ENCODE measurements around the gene ORC5. TPM values are rescaled to one million over a fixed set of nuclear protein-coding genes. Genes with fewer than 3 reads are reported as not detected.

The ORC5 gene
- total RNA-seq, 1 experiment from 2014 or later: 25.9 TPM

DNA sequence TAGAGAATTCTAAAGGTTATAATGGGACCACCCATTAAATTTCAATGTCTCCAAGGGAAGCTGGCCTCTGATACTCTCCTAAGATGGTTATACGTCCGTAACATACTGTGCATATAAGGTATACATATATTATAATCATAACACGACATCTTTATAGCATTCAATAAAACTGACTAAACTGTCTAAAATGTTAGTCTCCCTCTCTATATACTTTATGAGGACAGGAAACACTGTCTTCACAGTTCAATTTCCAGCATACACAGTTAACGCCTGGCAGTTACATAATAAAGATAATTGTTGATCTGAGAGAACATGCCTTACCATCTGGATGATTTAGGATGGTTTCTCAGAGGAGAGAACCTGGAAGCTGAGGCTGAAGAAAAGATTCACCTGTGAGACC, 1.2 kb upstream of the ORC5 start:
- H3K4me3 Mint-ChIP-seq: no peak overlapping the region; a peak in 1 of 5 replicates

More for the DNA sequence above, 1.2 kb upstream of the ORC5 start:
- H3K27me3 Mint-ChIP-seq (ENCODE audit: low read depth): peaks cover 12% of the 10 kb centered on the region
- no peak overlapping the region for H3K18ac ChIP-seq (ENCODE audit: insufficient read length, low read depth, low read length)
- H3K23ac ChIP-seq (ENCODE audit: insufficient read length, low read depth, low read length): no peak overlapping the region
- whole genome bisulfite sequencing (ENCODE audit: extremely low coverage, insufficient read length, low lambda C conversion rate): no CpG with 5 or more reads among the region's 4 CpGs
- no peak overlapping the region for H3K56ac ChIP-seq (ENCODE audit: insufficient read length, low read depth, low read length)
- H3T11ph ChIP-seq (ENCODE audit: low read length): no peak overlapping the region
- no peak overlapping the region for H2BK20ac ChIP-seq (ENCODE audit: low read depth, low read length, poor library complexity, severe bottlenecking)
- H3K27me3 ChIP-seq (ENCODE audit: insufficient read depth, low read length): no peaks in the 10 kb centered on the region
- H4K20me1 ChIP-seq (ENCODE audit: control insufficient read depth, insufficient read depth, insufficient read length): no peaks in the 10 kb centered on the region
- TF ChIP-seq, protein P1, sequence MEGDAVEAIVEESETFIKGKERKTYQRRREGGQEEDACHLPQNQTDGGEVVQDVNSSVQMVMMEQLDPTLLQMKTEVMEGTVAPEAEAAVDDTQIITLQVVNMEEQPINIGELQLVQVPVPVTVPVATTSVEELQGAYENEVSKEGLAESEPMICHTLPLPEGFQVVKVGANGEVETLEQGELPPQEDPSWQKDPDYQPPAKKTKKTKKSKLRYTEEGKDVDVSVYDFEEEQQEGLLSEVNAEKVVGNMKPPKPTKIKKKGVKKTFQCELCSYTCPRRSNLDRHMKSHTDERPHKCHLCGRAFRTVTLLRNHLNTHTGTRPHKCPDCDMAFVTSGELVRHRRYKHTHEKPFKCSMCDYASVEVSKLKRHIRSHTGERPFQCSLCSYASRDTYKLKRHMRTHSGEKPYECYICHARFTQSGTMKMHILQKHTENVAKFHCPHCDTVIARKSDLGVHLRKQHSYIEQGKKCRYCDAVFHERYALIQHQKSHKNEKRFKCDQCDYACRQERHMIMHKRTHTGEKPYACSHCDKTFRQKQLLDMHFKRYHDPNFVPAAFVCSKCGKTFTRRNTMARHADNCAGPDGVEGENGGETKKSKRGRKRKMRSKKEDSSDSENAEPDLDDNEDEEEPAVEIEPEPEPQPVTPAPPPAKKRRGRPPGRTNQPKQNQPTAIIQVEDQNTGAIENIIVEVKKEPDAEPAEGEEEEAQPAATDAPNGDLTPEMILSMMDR (conservative IDR thresholded peaks at IDR 0.05): no peak
- H3K27ac ChIP-seq (ENCODE audit: insufficient read length, low read depth, low read length): no peak overlapping the region
- H2BK5ac ChIP-seq (ENCODE audit: insufficient read length, low read length): no peak overlapping the region
- H2BK15ac ChIP-seq (ENCODE audit: low read depth, low read length): no peak overlapping the region
- H3K14ac ChIP-seq (ENCODE audit: insufficient read depth, low read length): no peak overlapping the region
- DNase-seq: no peak
- no peak overlapping the region for H4K5ac ChIP-seq (ENCODE audit: insufficient read length, low read depth, low read length)
- H4K8ac ChIP-seq (replicated peaks; ENCODE audit: insufficient read length, low read depth, low read length): no peak overlapping the region
- peaks cover 3 to 11% (median 9%) of the 10 kb centered on the region in 3 experiments; a peak in 6 of 7 replicates for H3K36me3 Mint-ChIP-seq (ENCODE audit: insufficient read depth in 1 of 3, low read depth in 3 of 3)
- no peak overlapping the region for H2BK12ac ChIP-seq (ENCODE audit: insufficient read length, low read depth, low read length)
- H3K4me1 Mint-ChIP-seq: peaks cover 14 to 16% of the 10 kb centered on the region in 2 experiments
- no peak overlapping the region for H3K9ac ChIP-seq (ENCODE audit: extremely low read depth, insufficient read length, low read length)
- no peak overlapping the region for H2AFZ ChIP-seq (ENCODE audit: low read length)
- no peak overlapping the region for H2AK5ac ChIP-seq (ENCODE audit: insufficient read length, low read length)
- H3K9me3 ChIP-seq (ENCODE audit: control insufficient read depth, low read depth, low read length): no peaks in the 10 kb centered on the region
- no peak overlapping the region for H3K4me2 ChIP-seq (ENCODE audit: insufficient read depth, insufficient read length, low read length)
- no peak overlapping the region for H3K27ac Mint-ChIP-seq
- H3K79me2 ChIP-seq (ENCODE audit: insufficient read depth, low read length): peaks cover 12% of the 10 kb centered on the region; the same call in 1 of the 2 replicates
- no peak overlapping the region for H4K91ac ChIP-seq (ENCODE audit: insufficient read length, low read depth, low read length)
- no peaks in the 10 kb centered on the region for H3K79me1 ChIP-seq (ENCODE audit: insufficient read depth, low read depth, low read length, poor library complexity, severe bottlenecking)
- H3K9me3 Mint-ChIP-seq: peaks cover 22 to 32% of the 10 kb centered on the region in 2 experiments
- no peaks in the 10 kb centered on the region for H3K4me1 ChIP-seq (ENCODE audit: insufficient read depth, low read length)
- no peak overlapping the region for H2BK120ac ChIP-seq (ENCODE audit: low read depth, low read length, poor library complexity, severe bottlenecking)
- H3K4ac ChIP-seq (ENCODE audit: low read depth, low read length): no peak overlapping the region
- peaks cover 4% of the 10 kb centered on the region for H3K23me2 ChIP-seq (ENCODE audit: insufficient read length, low read depth, low read length, poor library complexity, severe bottlenecking)
